Measurements from ENCODE around the gene ANTXR2.
"Not testable (repeated sequence)": the region's sequence is repeated elsewhere in the genome, so short reads cannot be mapped to it uniquely, and the experiment has no call there.

Gene ANTXR2

GRCh38 chr4:79904331-79904730 lies 168.7 kb downstream of the ANTXR2 start:
- DNase-seq = no peak

GRCh38 chr4:79900182-79900581 lies 172.8 kb downstream of the ANTXR2 start:
- DNase-seq = no peak

GRCh38 chr4:79899481-79899880 lies 173.5 kb downstream of the ANTXR2 start:
- no peak for DNase-seq

GRCh38 chr4:79898055-79898454 lies 175.0 kb downstream of the ANTXR2 start:
- no peak for DNase-seq

GRCh38 chr4:79897174-79897573 lies 175.9 kb downstream of the ANTXR2 start:
- DNase-seq = no peak

GRCh38 chr4:79893456-79893855 lies 179.6 kb downstream of the ANTXR2 start:
- DNase-seq = no peak

GRCh38 chr4:79889026-79889425 lies 184.0 kb downstream of the ANTXR2 start:
- DNase-seq = not testable (repeated sequence)

GRCh38 chr4:79886557-79886956 lies 186.5 kb downstream of the ANTXR2 start:
- DNase-seq = no peak

- no peak for DNase-seq
Observed at GRCh38 chr4:79886021-79886420, 187.0 kb downstream of the ANTXR2 start.

GRCh38 chr4:79883290-79883689 lies 189.7 kb downstream of the ANTXR2 start:
- no peak for DNase-seq

- DNase-seq = no peak
Observed at GRCh38 chr4:79882806-79883205, 190.2 kb downstream of the ANTXR2 start.

GRCh38 chr4:79881407-79881806 lies 191.6 kb downstream of the ANTXR2 start:
- no peak for DNase-seq

- no peak for DNase-seq
Observed at GRCh38 chr4:79877511-79877910, 195.5 kb downstream of the ANTXR2 start.

- no peak for DNase-seq
Observed at GRCh38 chr4:79875344-79875899, 197.6 kb downstream of the ANTXR2 start.

- no peak for DNase-seq
Observed at GRCh38 chr4:79874197-79874596, 198.8 kb downstream of the ANTXR2 start.

- DNase-seq = no peak
Observed at GRCh38 chr4:79872738-79873137, 200.3 kb downstream of the ANTXR2 start.

- DNase-seq = no peak
Observed at GRCh38 chr4:79871961-79872360, 201.1 kb downstream of the ANTXR2 start.

GRCh38 chr4:79869597-79870237 lies 203.3 kb downstream of the ANTXR2 start:
- DNase-seq = no peak

GRCh38 chr4:79865201-79865597 lies 207.8 kb downstream of the ANTXR2 start:
- no peak for DNase-seq

- DNase-seq = no peak
Observed at GRCh38 chr4:79864500-79865200, 208.4 kb downstream of the ANTXR2 start.

GRCh38 chr4:79863333-79863732 lies 209.7 kb downstream of the ANTXR2 start:
- DNase-seq = no peak

- DNase-seq = no peak
Observed at GRCh38 chr4:79862821-79863220, 210.2 kb downstream of the ANTXR2 start.

GRCh38 chr4:79857811-79858210 lies 215.2 kb downstream of the ANTXR2 start:
- DNase-seq = no peak

GRCh38 chr4:79856196-79856595 lies 216.8 kb downstream of the ANTXR2 start:
- DNase-seq = no peak
